WTC11 (cell line): ENCODE measurements around the gene REEP1. TPM values are rescaled to one million over a fixed set of nuclear protein-coding genes. Genes with fewer than 3 reads are reported as not detected.

Source experiments
- ATAC-seq: fragments of 200-7000 bp; cut with Tn5 transposase; 2 replicates; pipeline ENCODE4 v1.10.0; 2021; ENCODE audit warnings: mild to moderate bottlenecking, moderate library complexity
- CTCF ChIA-PET: fragments of 300-600 bp; sonication (Branson Sonifier 250); formaldehyde crosslinking; loops from one replicate; lab custom pipeline; 2021; ENCODE audit warnings: antibody characterized with exemption; lab: Charles Lee
- POLR2A ChIA-PET: fragments of 350-600 bp; sonication (Branson Sonifier 250); formaldehyde crosslinking; loops from one replicate; lab custom pipeline; 2021; ENCODE audit warnings: antibody characterized with exemption; lab: Charles Lee
- DNase-seq: peaks from one replicate; pipeline ENCODE4 v3.0.0; 2021; ENCODE audit warnings: low spot score
- H3K27ac Mint-ChIP-seq: 2 replicates; pipeline ENCODE4 v1.8.0; 2021; ENCODE audit warnings: mixed read lengths
- H3K27me3 Mint-ChIP-seq: 2 replicates; pipeline ENCODE4 v1.8.0; 2021; ENCODE audit warnings: low read depth, mild to moderate bottlenecking, moderate library complexity, mixed read lengths
- H3K36me3 Mint-ChIP-seq: 2 replicates; pipeline ENCODE4 v1.8.0; 2021; ENCODE audit warnings: mixed read lengths
- H3K4me1 Mint-ChIP-seq: 2 replicates; pipeline ENCODE4 v1.8.0; 2022; ENCODE audit warnings: mixed read lengths
- H3K4me3 Mint-ChIP-seq: 2 replicates; pipeline ENCODE4 v1.8.0; 2021; ENCODE audit warnings: mild to moderate bottlenecking, moderate library complexity, mixed read lengths
- H3K9me3 Mint-ChIP-seq: 2 replicates; pipeline ENCODE4 v1.8.0; 2021; ENCODE audit warnings: mixed read lengths
- CBFB ChIP-seq: sonication (generic); formaldehyde crosslinking; IDR thresholded peaks from 2 replicates; pipeline ENCODE4 v1.8.1; 2022; ENCODE audit warnings: mild to moderate bottlenecking, low read depth, missing genetic modification reagents
- E2F1 ChIP-seq: sonication (generic); formaldehyde crosslinking; IDR thresholded peaks from 2 replicates; pipeline ENCODE4 v1.8.0; 2022; ENCODE audit warnings: mild to moderate bottlenecking, missing genetic modification reagents
- E2F4 ChIP-seq: sonication (generic); formaldehyde crosslinking; IDR thresholded peaks from 2 replicates; pipeline ENCODE4 v1.8.1; 2022; ENCODE audit warnings: low read depth, mild to moderate bottlenecking, moderate library complexity, missing genetic modification reagents, borderline replicate concordance
- HMGA2 ChIP-seq: fragments of 250-450 bp; sonication (Bioruptor Pico); IDR thresholded peaks from 2 replicates; pipeline ENCODE4 v1.4.0; 2021; ENCODE audit warnings: mild to moderate bottlenecking, moderate library complexity
- NR1H2 ChIP-seq: sonication (generic); formaldehyde crosslinking; IDR thresholded peaks from 2 replicates; pipeline ENCODE4 v1.9.0; 2021; ENCODE audit warnings: mild to moderate bottlenecking, moderate library complexity, missing genetic modification reagents
- OVOL2 ChIP-seq: fragments of 250-450 bp; sonication (Bioruptor Pico); IDR thresholded peaks from 2 replicates; pipeline ENCODE4 v1.9.0; 2021; ENCODE audit warnings: mild to moderate bottlenecking, borderline replicate concordance
- PRDM15 ChIP-seq: sonication (generic); formaldehyde crosslinking; IDR thresholded peaks from 2 replicates; pipeline ENCODE4 v1.8.0; 2022; ENCODE audit warnings: missing genetic modification reagents
- RORB ChIP-seq: fragments of 250-450 bp; sonication (Bioruptor Pico); IDR thresholded peaks from 2 replicates; pipeline ENCODE4 v1.9.0; 2021; ENCODE audit warnings: mild to moderate bottlenecking
- ZBTB43 ChIP-seq: sonication (generic); formaldehyde crosslinking; IDR thresholded peaks from 2 replicates; pipeline ENCODE4 v1.8.1; 2023; ENCODE audit warnings: mild to moderate bottlenecking, missing genetic modification reagents
- ZNF121 ChIP-seq: sonication (generic); formaldehyde crosslinking; IDR thresholded peaks from 2 replicates; pipeline ENCODE4 v1.8.0; 2023; ENCODE audit warnings: missing genetic modification reagents
- ZNF138 ChIP-seq: sonication (generic); formaldehyde crosslinking; conservative IDR thresholded peaks from 2 replicates; pipeline ENCODE4 v1.8.1; 2022; ENCODE audit warnings: mild to moderate bottlenecking, moderate library complexity, missing genetic modification reagents
- ZNF396 ChIP-seq: fragments of 250-450 bp; sonication (Bioruptor Pico); IDR thresholded peaks from 2 replicates; pipeline ENCODE4 v1.8.0; 2021; ENCODE audit warnings: mild to moderate bottlenecking, moderate library complexity, borderline replicate concordance
- total RNA-seq: library from RNA; stranded (reverse); gene quantifications from 3 replicates; pipeline ENCODE4 v1.2.3, GENCODE V29; 2021

The REEP1 gene
- total RNA-seq, 1 experiment from 2014 or later = 1.9 TPM

- TF ChIP-seq HMGA2 (CRISPR knock-in tag) = no peak
- no peak for TF ChIP-seq PRDM15 (CRISPR knock-in tag)
- TF ChIP-seq RORB = no peak
- no peak for TF ChIP-seq CBFB (CRISPR knock-in tag)
- no peak for TF ChIP-seq ZBTB43 (CRISPR knock-in tag)
- no peak for TF ChIP-seq NR1H2
- TF ChIP-seq E2F1 (CRISPR knock-in tag) = no peak
- no peak for TF ChIP-seq ZNF121 (CRISPR knock-in tag)
Measured at GRCh38 chr2:86331384-86331783, 6.0 kb downstream of the REEP1 start (continued).

GRCh38 chr2:86330001-86330400 is 7.4 kb downstream of the REEP1 start:
- ATAC-seq (no peak), DNase-seq (no peak)
- H3K27me3 Mint-ChIP-seq = peaks cover 21% of the 10 kb centered on the region
- CTCF ChIA-PET = interaction anchor here (1.2 kb wide), 1 partner anchor 441 kb away, joined by 3 read pairs; the partner anchor contains the start of gene ST3GAL5
- H3K27ac Mint-ChIP-seq = no peak overlapping the region
- POLR2A ChIA-PET = no interaction called here
- TF ChIP-seq ZNF138 (no peak), OVOL2 (CRISPR knock-in tag) (no peak)
- peaks cover 6% of the 10 kb centered on the region for H3K9me3 Mint-ChIP-seq
- no peak overlapping the region for H3K4me3 Mint-ChIP-seq
- H3K36me3 Mint-ChIP-seq = no peaks in the 10 kb centered on the region; the same call in 1 of the 2 replicates
- H3K4me1 Mint-ChIP-seq = no peaks in the 10 kb centered on the region

GRCh38 chr2:86323273-86324021 is 14.0 kb downstream of the REEP1 start:
- Mint-ChIP-seq H3K36me3 (no peaks in the 10 kb centered on the region), H3K4me1 (peaks cover 15% of the 10 kb centered on the region), H3K4me3 (no peak overlapping the region), H3K27ac (no peak overlapping the region), H3K27me3 (peaks cover 31% of the 10 kb centered on the region), H3K9me3 (no peaks in the 10 kb centered on the region)
- ChIA-PET POLR2A (no interaction called here), CTCF (no interaction called here)
- DNase-seq (peak; percentile 53), ATAC-seq (peak; percentile 48; the same call in 1 of the 2 replicates)
- TF ChIP-seq E2F4 (CRISPR knock-in tag) (no peak), ZNF396 (CRISPR knock-in tag) (no peak)
